IMR-90 (cell line): ENCODE results near the gene ARL14EPL. TPM values are rescaled to one million over a fixed set of nuclear protein-coding genes. Genes with fewer than 3 reads are reported as not detected.

Source experiments
- ATAC-seq: fragments of 200-7000 bp; cut with Tn5 transposase; 2 replicates; pipeline ENCODE4 v1.9.1; 2020; ENCODE audit warnings: low read depth, mild to moderate bottlenecking, moderate library complexity
- BruUV-seq: library from RNA; stranded (reverse); fragments of 400-500 nt; replicated peaks from 2 replicates; lab custom pipeline; 2021; lab: Mats Ljungman, UMichigan
- CTCF ChIA-PET: fragments of 300-600 bp; formaldehyde crosslinking; extraction: SDS; loops from one replicate; lab custom pipeline; 2021; ENCODE audit warnings: antibody characterized with exemption; lab: Yijun Ruan, JAX
- POLR2A ChIA-PET: fragments of 300-600 bp; sonication (Branson Sonifier 250); formaldehyde crosslinking; loops from one replicate; lab custom pipeline; 2022; ENCODE audit warnings: antibody characterized with exemption; ENCODE audit not compliant: unreplicated experiment; lab: Charles Lee
- DNase-seq: peaks from one replicate; pipeline ENCODE4 v3.0.0; 2013
- H2AFZ ChIP-seq: replicated peaks from 2 replicates; pipeline ENCODE3; 2013; ENCODE audit warnings: low read length, mild to moderate bottlenecking; ENCODE audit not compliant: poor library complexity
- H2AK5ac ChIP-seq: 2 replicates; pipeline ENCODE4 v1.6.1; 2013; ENCODE audit warnings: low read depth, low read length, inconsistent platforms
- H2AK9ac ChIP-seq: replicated peaks from 2 replicates; pipeline ENCODE3; 2013; ENCODE audit warnings: mild to moderate bottlenecking, low read depth, low read length, moderate library complexity; ENCODE audit not compliant: poor library complexity
- H2BK120ac ChIP-seq: 2 replicates; pipeline ENCODE4 v1.6.1; 2013; ENCODE audit warnings: low read depth, low read length, inconsistent platforms
- H2BK15ac ChIP-seq: 3 replicates; pipeline ENCODE4 v1.6.1; 2013; ENCODE audit warnings: low read depth, low read length, inconsistent platforms
- H2BK20ac ChIP-seq: 2 replicates; pipeline ENCODE4 v1.6.1; 2013; ENCODE audit warnings: low read depth, mild to moderate bottlenecking, inconsistent platforms, low read length, moderate library complexity
- H2BK5ac ChIP-seq: 2 replicates; pipeline ENCODE4 v1.6.1; 2013; ENCODE audit warnings: mild to moderate bottlenecking, low read depth, low read length, inconsistent platforms; ENCODE audit not compliant: poor library complexity, severe bottlenecking
- H3K14ac ChIP-seq: replicated peaks from 2 replicates; pipeline ENCODE4 v1.6.1; 2013; ENCODE audit warnings: low read depth, low read length, inconsistent platforms
- H3K18ac ChIP-seq: 2 replicates; pipeline ENCODE4 v1.6.1; 2013; ENCODE audit warnings: low read depth, low read length, control low read depth
- H3K23ac ChIP-seq: 2 replicates; pipeline ENCODE4 v1.6.1; 2013; ENCODE audit warnings: low read depth, low read length, inconsistent platforms
- H3K27ac ChIP-seq: 2 replicates; pipeline ENCODE4 v1.5.1; 2013; ENCODE audit warnings: mild to moderate bottlenecking, control low read depth, low read length; ENCODE audit not compliant: insufficient read depth
- H3K27me3 ChIP-seq: 2 replicates; pipeline ENCODE4 v1.6.1; 2013; ENCODE audit warnings: low read length; ENCODE audit not compliant: control insufficient read depth, insufficient read depth
- H3K36me3 ChIP-seq: 2 replicates; pipeline ENCODE4 v1.6.1; 2013; ENCODE audit warnings: low read length, mixed read lengths; ENCODE audit not compliant: control insufficient read depth, insufficient read depth
- H3K4ac ChIP-seq: 2 replicates; pipeline ENCODE4 v1.6.1; 2013; ENCODE audit warnings: low read depth, low read length, inconsistent platforms
- H3K4me1 ChIP-seq: 2 replicates; pipeline ENCODE4 v1.6.1; 2013; ENCODE audit warnings: low read length, mixed read lengths; ENCODE audit not compliant: control insufficient read depth, insufficient read depth
- H3K4me2 ChIP-seq: 2 replicates; pipeline ENCODE4 v1.6.1; 2013; ENCODE audit warnings: low read depth, mild to moderate bottlenecking, control low read depth, low read length, moderate library complexity
- H3K4me3 ChIP-seq: 2 replicates; pipeline ENCODE4 v1.5.1; 2013; ENCODE audit warnings: low read depth, mild to moderate bottlenecking, control low read depth, low read length, moderate library complexity; ENCODE audit not compliant: insufficient read depth
- H3K56ac ChIP-seq: 2 replicates; pipeline ENCODE4 v1.6.1; 2013; ENCODE audit warnings: low read length, inconsistent platforms; ENCODE audit not compliant: insufficient read depth; ENCODE audit errors: extremely low read depth
- H3K79me1 ChIP-seq, 2 experiments: 2 replicates each; pipeline ENCODE4 v1.6.1; 2013; ENCODE audit warnings: low read length in 2 of 2, inconsistent platforms in 1 of 2, low read depth in 1 of 2
- H3K9ac ChIP-seq: 2 replicates; pipeline ENCODE4 v1.6.1; 2013; ENCODE audit warnings: low read depth, low read length, control low read depth
- H3K9me1 ChIP-seq: 2 replicates; pipeline ENCODE4 v1.6.1; 2013; ENCODE audit warnings: low read length, inconsistent platforms; ENCODE audit not compliant: insufficient read depth
- H3K9me3 ChIP-seq: 2 replicates; pipeline ENCODE4 v1.6.1; 2013; ENCODE audit warnings: low read length; ENCODE audit not compliant: control insufficient read depth, insufficient read depth
- H4K20me1 ChIP-seq: 2 replicates; pipeline ENCODE4 v1.6.1; 2013; ENCODE audit warnings: low read length, inconsistent platforms; ENCODE audit not compliant: insufficient read depth
- H4K5ac ChIP-seq: 2 replicates; pipeline ENCODE4 v1.6.1; 2013; ENCODE audit warnings: mild to moderate bottlenecking, low read depth, low read length, control low read depth
- H4K8ac ChIP-seq, 2 experiments: 2 replicates each; pipeline ENCODE4 v1.6.1; 2013; ENCODE audit warnings: low read depth in 2 of 2, low read length in 2 of 2, control low read depth in 1 of 2, inconsistent platforms in 1 of 2
- H4K91ac ChIP-seq: 2 replicates; pipeline ENCODE4 v1.6.1; 2013; ENCODE audit warnings: low read depth, low read length, inconsistent platforms; ENCODE audit not compliant: insufficient read depth
- BHLHE40 ChIP-seq: fragments of 150-350 bp; IDR thresholded peaks from 2 replicates; pipeline ENCODE4 v1.6.1; 2016; ENCODE audit warnings: mild to moderate bottlenecking, low read depth, low read length
- CEBPB ChIP-seq: IDR thresholded peaks from 2 replicates; pipeline ENCODE4 v1.6.1; 2012; ENCODE audit warnings: low read depth, low read length, improper control_type of control experiment
- CTCF ChIP-seq: conservative IDR thresholded peaks from 2 replicates; pipeline ENCODE4 v1.5.1; 2012; ENCODE audit warnings: mild to moderate bottlenecking, low read depth, low read length, improper control_type of control experiment
- MAZ ChIP-seq: IDR thresholded peaks from 2 replicates; pipeline ENCODE4 v1.6.1; 2012; ENCODE audit warnings: low read depth, mild to moderate bottlenecking, low read length, improper control_type of control experiment, moderate library complexity, borderline replicate concordance
- POLR2A ChIP-seq: IDR thresholded peaks from 2 replicates; pipeline ENCODE4 v1.6.1; 2012; ENCODE audit warnings: mild to moderate bottlenecking, low read depth, low read length
- RAD21 ChIP-seq: IDR thresholded peaks from 2 replicates; pipeline ENCODE4 v1.6.1; 2012; ENCODE audit warnings: low read length, improper control_type of control experiment
- RFX5 ChIP-seq: IDR thresholded peaks from 2 replicates; pipeline ENCODE4 v1.8.0; 2012; ENCODE audit warnings: low read depth, mild to moderate bottlenecking, low read length, moderate library complexity
- WGBS, 2 experiments: methylation state at CpG; one replicate each; pipeline versions ENCODE4 v1.1.5 to v1.1.7; 2013; ENCODE audit warnings: missing lambda C conversion rate in 2 of 2; ENCODE audit not compliant: insufficient read length in 1 of 2; ENCODE audit errors: extremely low coverage in 2 of 2; 5-methylcytosine and 5-hydroxymethylcytosine counted together
- dilution Hi-C: fragments of 300-500 bp; cut with HindIII; formaldehyde crosslinking; loops from one replicate; pipeline ENCODE4 v1.14.3; 2018; ENCODE audit warnings: low sequenced_read_pairs; ENCODE audit not compliant: unreplicated experiment
- in situ Hi-C: fragments of 300-500 bp; cut with MboI; formaldehyde crosslinking; loops from 3 replicates; pipeline ENCODE4 v1.14.3; 2019; ENCODE audit warnings: low sequenced_read_pairs, inconsistent platforms, mixed read lengths
- intact Hi-C: fragments of 100-400 bp; cut with micrococcal nuclease; formaldehyde crosslinking; loops from 2 replicates; pipeline ENCODE4 v1.10.0; 2022
- polyA plus RNA-seq, 3 experiments: library from polyadenylated mRNA; depleted of rRNA; stranded (reverse); fragments of >200 nt; gene quantifications; 2 replicates each; pipeline ENCODE4 v1.2.3, GENCODE V29; 2012; ENCODE audit warnings: low replicate concordance in 1 of 3
- total RNA-seq: library from RNA; depleted of rRNA; stranded (reverse); fragments of >200 nt; gene quantifications from 2 replicates; pipeline ENCODE4 v1.2.3, GENCODE V29; 2012

ARL14EPL gene
- total and polyA plus RNA-seq, 2 of the 4 experiments (the other 2 are of a cell fraction), result not detected

- no peak overlapping the region for H3K27ac ChIP-seq
- POLR2A ChIA-PET, result no interaction called here
Observed at GRCh38 chr5:115995351-115995750, 36.9 kb upstream of the ARL14EPL start.

More at GRCh38 chr5:115995351-115995750, 36.9 kb upstream of the ARL14EPL start:
- Histone ChIP-seq H2AK5ac (no peak overlapping the region), H2BK20ac (no peak overlapping the region), H2BK15ac (no peak overlapping the region), H3K27me3 (no peaks in the 10 kb centered on the region), H3K14ac (no peak overlapping the region), H4K8ac (no peak overlapping the region), H3K4me2 (no peak overlapping the region), H3K23ac (no peak overlapping the region), H3K79me1 (no peaks in the 10 kb centered on the region), H2AFZ (no peak overlapping the region), H3K4ac (no peak overlapping the region), H3K18ac (no peak overlapping the region), H3K9ac (no peak overlapping the region), H3K4me3 (no peak overlapping the region), H3K36me3 (no peaks in the 10 kb centered on the region), H2AK9ac (no peak overlapping the region), H2BK120ac (no peak overlapping the region), H3K4me1 (peaks cover 1% of the 10 kb centered on the region; the same call in 1 of the 2 replicates), H4K91ac (no peak overlapping the region), H2BK5ac (no peak overlapping the region), H3K56ac (no peak overlapping the region), H3K9me1 (no peaks in the 10 kb centered on the region), H4K5ac (no peak overlapping the region), H4K20me1 (no peaks in the 10 kb centered on the region), H3K9me3 (no peaks in the 10 kb centered on the region)
- in situ Hi-C loops (no loop called here), intact Hi-C loops (no loop called here), dilution Hi-C loops (no loop called here)
- WGBS, 2 experiments, result 80% methylated on average over 1 of the region's 6 CpGs; no CpG with 5 or more reads in 1 of the 2 experiments
- DNase-seq (no peak), ATAC-seq (no peak)
- no TSS peak for BruUV-seq
- TF ChIP-seq POLR2A (no peak), CEBPB (no peak), RFX5 (no peak), RAD21 (no peak), MAZ (no peak), CTCF (no peak), BHLHE40 (no peak)
- CTCF ChIA-PET, result no interaction called here
